ENCODE measurements around the gene SKAP2.
A peak's percentile ranks its signal among the peaks of the same experiment; 100 is the strongest.

SKAP2 gene

GRCh38 chr7:26879671-26880070, 15.3 kb upstream of the SKAP2 start:
- Histone ChIP-seq H3K27ac (ENCODE audit: low read length) (no peak overlapping the region), H3K4me3 (ENCODE audit: low read length) (no peak overlapping the region), H3K27me3 (ENCODE audit: control insufficient read depth, insufficient read depth, low read length) (no peaks in the 10 kb centered on the region), H3K9me3 (ENCODE audit: control insufficient read depth, insufficient read depth, low read length) (no peaks in the 10 kb centered on the region), H3K36me3 (ENCODE audit: control insufficient read depth, insufficient read depth, low read length) (no peaks in the 10 kb centered on the region), H3K4me1 (ENCODE audit: control insufficient read depth, insufficient read depth, low read length) (no peaks in the 10 kb centered on the region)
- no CpG with 5 or more reads among the region's 1 CpG for WGBS (ENCODE audit: insufficient coverage, insufficient read length)
- DNase-seq (ENCODE audit: low read depth, low spot score): no peak

DNA sequence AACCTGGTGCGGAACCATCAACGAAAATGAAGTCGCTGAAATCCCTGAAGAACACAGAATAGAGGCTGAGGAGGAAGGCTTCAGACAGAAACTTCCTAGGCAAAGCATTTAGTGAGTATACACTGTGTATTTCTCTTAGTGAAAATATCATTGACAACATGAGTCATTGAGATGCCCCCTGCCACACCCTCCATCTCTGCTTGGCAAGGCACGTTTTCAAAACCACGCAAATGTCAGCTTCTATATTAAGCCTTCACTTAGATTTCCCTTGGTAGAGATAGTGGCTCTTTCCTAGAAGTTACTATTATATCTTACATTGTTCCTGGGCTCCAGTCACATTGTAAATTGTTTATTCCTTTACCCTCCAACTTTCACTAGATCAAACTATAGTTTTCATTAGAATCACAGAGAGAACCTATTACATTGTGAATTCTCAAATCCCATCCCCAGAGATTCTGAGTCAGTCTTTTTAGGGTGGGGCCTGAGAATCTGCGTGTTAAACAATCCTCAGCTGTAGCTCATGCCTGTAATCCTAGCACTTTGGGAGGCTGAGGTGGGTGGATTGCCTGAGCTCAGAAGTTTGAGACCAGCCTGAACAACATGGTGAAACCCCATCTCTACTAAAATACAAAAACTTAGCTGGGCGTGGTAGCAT, 4.6 kb upstream of the SKAP2 start:
- no peaks in the 10 kb centered on the region for H3K36me3 ChIP-seq (ENCODE audit: control insufficient read depth, insufficient read depth, low read length)
- no peaks in the 10 kb centered on the region for H3K27me3 ChIP-seq (ENCODE audit: control insufficient read depth, insufficient read depth, low read length)
- no peak overlapping the region for H3K4me3 ChIP-seq (ENCODE audit: low read length)
- H3K9me3 ChIP-seq (ENCODE audit: control insufficient read depth, insufficient read depth, low read length): no peaks in the 10 kb centered on the region
- no peak overlapping the region for H3K27ac ChIP-seq (ENCODE audit: low read length)
- H3K4me1 ChIP-seq (ENCODE audit: control insufficient read depth, insufficient read depth, low read length): no peaks in the 10 kb centered on the region
- WGBS (ENCODE audit: insufficient coverage, insufficient read length): no CpG with 5 or more reads among the region's 7 CpGs
- DNase-seq (ENCODE audit: low read depth, low spot score): no peak

GRCh38 chr7:26865094-26865388, 651 bp upstream of the SKAP2 start:
- peak overlapping the region; percentile 55; the same call in 1 of the 2 replicates for H3K4me3 ChIP-seq (ENCODE audit: low read length)
- no peaks in the 10 kb centered on the region for H3K27me3 ChIP-seq (ENCODE audit: control insufficient read depth, insufficient read depth, low read length)
- no CpG with 5 or more reads among the region's 11 CpGs for WGBS (ENCODE audit: insufficient coverage, insufficient read length)
- no peaks in the 10 kb centered on the region for H3K9me3 ChIP-seq (ENCODE audit: control insufficient read depth, insufficient read depth, low read length)
- no peaks in the 10 kb centered on the region for H3K36me3 ChIP-seq (ENCODE audit: control insufficient read depth, insufficient read depth, low read length)
- H3K4me1 ChIP-seq (ENCODE audit: control insufficient read depth, insufficient read depth, low read length): no peaks in the 10 kb centered on the region
- no peak for DNase-seq (ENCODE audit: low read depth, low spot score)
- no peak overlapping the region for H3K27ac ChIP-seq (ENCODE audit: low read length)

DNA sequence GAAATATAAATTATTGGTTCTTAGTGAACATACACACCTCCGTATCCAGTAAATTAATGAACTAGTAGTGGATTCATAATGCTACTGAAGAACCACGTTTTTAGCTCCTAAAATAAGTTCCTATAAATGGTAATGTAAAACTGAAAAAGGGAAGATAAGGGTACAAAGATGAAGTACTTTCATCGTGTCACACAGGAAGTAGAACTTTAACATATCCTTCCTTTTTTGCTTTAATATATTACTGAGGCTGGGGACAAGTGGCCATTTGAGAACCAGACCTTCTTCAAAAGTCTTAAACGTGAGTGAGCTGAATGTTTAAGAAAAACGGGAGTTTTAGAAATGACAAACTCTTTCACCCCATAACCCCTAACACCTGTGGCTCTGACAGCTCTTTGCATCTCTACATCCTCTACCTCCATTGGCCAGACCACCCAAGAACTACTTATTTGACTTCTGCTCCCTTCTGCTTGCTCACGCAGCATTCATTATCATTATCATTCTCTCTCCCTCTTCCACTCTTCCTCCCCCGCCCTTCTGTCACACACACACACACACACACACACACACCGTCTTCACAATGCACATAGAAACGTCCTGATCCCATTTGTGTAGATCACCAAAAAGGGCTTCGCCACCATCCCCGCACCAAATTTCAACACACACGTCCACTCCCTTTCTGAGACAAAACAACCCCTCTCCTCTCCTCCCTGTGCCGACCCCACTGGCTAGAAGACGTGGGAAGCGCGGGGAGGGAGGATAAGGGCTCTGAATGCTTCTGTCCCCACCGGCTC, 677 bp downstream of the SKAP2 start:
- Histone ChIP-seq H3K27ac (ENCODE audit: low read length) (no peak overlapping the region), H3K36me3 (ENCODE audit: control insufficient read depth, insufficient read depth, low read length) (no peaks in the 10 kb centered on the region), H3K4me3 (ENCODE audit: low read length) (peak overlapping the region; percentile 67; the same call in 1 of the 2 replicates), H3K4me1 (ENCODE audit: control insufficient read depth, insufficient read depth, low read length) (no peaks in the 10 kb centered on the region; the same call in 1 of the 2 replicates), H3K9me3 (ENCODE audit: control insufficient read depth, insufficient read depth, low read length) (no peaks in the 10 kb centered on the region), H3K27me3 (ENCODE audit: control insufficient read depth, insufficient read depth, low read length) (no peaks in the 10 kb centered on the region)
- no CpG with 5 or more reads among the region's 17 CpGs for WGBS (ENCODE audit: insufficient coverage, insufficient read length)
- no peak for DNase-seq (ENCODE audit: low read depth, low spot score)

DNA sequence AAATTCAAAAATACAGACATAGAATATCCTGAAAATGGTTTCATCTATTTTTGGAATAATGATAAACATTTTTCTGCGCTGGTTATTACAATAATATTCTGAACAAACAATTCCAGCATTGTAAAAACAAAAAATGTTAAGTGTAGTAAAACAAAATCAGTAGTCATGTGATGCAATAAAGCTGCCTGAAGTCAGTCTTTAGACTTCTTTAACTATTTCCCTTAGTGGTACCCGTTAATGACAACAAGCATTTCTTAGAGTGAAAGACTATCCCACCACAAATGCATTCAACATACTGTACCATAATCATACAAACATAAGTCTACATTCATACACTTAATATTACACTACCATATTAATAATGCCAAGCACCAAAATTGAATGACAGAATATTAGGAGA, 1.6 kb downstream of the SKAP2 start:
- Histone ChIP-seq H3K36me3 (ENCODE audit: control insufficient read depth, insufficient read depth, low read length) (no peaks in the 10 kb centered on the region), H3K27me3 (ENCODE audit: control insufficient read depth, insufficient read depth, low read length) (no peaks in the 10 kb centered on the region; the same call in 1 of the 2 replicates), H3K4me3 (ENCODE audit: low read length) (no peak overlapping the region), H3K9me3 (ENCODE audit: control insufficient read depth, insufficient read depth, low read length) (no peaks in the 10 kb centered on the region), H3K4me1 (ENCODE audit: control insufficient read depth, insufficient read depth, low read length) (no peaks in the 10 kb centered on the region; the same call in 1 of the 2 replicates), H3K27ac (ENCODE audit: low read length) (no peak overlapping the region)
- no peak for DNase-seq (ENCODE audit: low read depth, low spot score)
- no CpG with 5 or more reads among the region's 2 CpGs for WGBS (ENCODE audit: insufficient coverage, insufficient read length)

DNA sequence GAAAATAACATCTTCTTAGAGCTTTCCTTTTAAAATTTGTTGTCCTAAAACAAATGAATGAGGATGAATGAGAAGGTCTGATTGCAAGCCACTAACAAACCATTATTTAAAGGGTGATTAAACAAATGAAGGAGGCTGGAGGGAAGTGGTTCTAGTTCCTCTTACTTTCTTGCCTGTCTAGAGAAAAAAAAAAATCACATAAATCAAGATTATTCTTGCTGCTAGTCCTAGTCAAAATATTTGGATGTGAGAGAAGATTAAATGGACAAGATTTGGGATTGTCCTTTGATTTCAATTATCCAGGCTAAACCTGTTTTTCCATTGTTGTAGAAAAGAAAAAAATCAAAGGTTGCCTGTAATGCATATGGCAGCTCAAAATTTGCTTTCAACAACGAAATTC, 3.3 kb downstream of the SKAP2 start:
- Histone ChIP-seq H3K4me3 (ENCODE audit: low read length) (no peak overlapping the region), H3K36me3 (ENCODE audit: control insufficient read depth, insufficient read depth, low read length) (no peaks in the 10 kb centered on the region)
- no peak for DNase-seq (ENCODE audit: low read depth, low spot score)

DNA sequence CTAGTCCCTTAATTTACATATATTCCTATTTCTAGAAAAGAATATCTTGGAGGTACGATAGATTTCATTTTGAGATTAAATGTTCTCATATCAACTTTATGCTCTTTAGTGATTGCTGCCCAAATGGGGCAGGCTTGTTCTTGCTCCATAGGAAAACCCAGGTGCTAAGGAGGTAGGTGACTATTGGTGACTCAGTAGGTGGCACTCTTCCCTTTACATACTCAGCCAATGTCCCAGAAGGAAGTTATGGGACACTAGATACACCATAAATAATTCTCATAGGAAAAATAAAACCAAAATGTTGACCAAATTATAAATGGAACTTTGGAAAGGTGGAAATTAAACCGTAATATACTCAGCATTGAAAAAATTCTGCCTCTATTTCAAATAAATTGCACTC, 4.0 kb downstream of the SKAP2 start:
- no CpG with 5 or more reads among the region's 2 CpGs for WGBS (ENCODE audit: insufficient coverage, insufficient read length)
- Histone ChIP-seq H3K4me1 (ENCODE audit: control insufficient read depth, insufficient read depth, low read length) (no peaks in the 10 kb centered on the region; the same call in 1 of the 2 replicates), H3K27ac (ENCODE audit: low read length) (no peak overlapping the region), H3K9me3 (ENCODE audit: control insufficient read depth, insufficient read depth, low read length) (no peaks in the 10 kb centered on the region), H3K36me3 (ENCODE audit: control insufficient read depth, insufficient read depth, low read length) (no peaks in the 10 kb centered on the region), H3K4me3 (ENCODE audit: low read length) (no peak overlapping the region), H3K27me3 (ENCODE audit: control insufficient read depth, insufficient read depth, low read length) (peaks cover 5% of the 10 kb centered on the region; the same call in 1 of the 2 replicates)
- DNase-seq (ENCODE audit: low read depth, low spot score): no peak

More for the DNA sequence above, 3.3 kb downstream of the SKAP2 start:
- H3K27ac ChIP-seq (ENCODE audit: low read length): no peak overlapping the region
- H3K4me1 ChIP-seq (ENCODE audit: control insufficient read depth, insufficient read depth, low read length): no peaks in the 10 kb centered on the region; the same call in 1 of the 2 replicates
- H3K9me3 ChIP-seq (ENCODE audit: control insufficient read depth, insufficient read depth, low read length): no peaks in the 10 kb centered on the region
- H3K27me3 ChIP-seq (ENCODE audit: control insufficient read depth, insufficient read depth, low read length): peaks cover 5% of the 10 kb centered on the region; the same call in 1 of the 2 replicates
- WGBS (ENCODE audit: insufficient coverage, insufficient read length): no CpG with 5 or more reads among the region's 1 CpG

GRCh38 chr7:26859720-26860119, 4.7 kb downstream of the SKAP2 start:
- H3K4me3 ChIP-seq (ENCODE audit: low read length): no peak overlapping the region
- H3K4me1 ChIP-seq (ENCODE audit: control insufficient read depth, insufficient read depth, low read length): no peaks in the 10 kb centered on the region; the same call in 1 of the 2 replicates
- no peaks in the 10 kb centered on the region for H3K9me3 ChIP-seq (ENCODE audit: control insufficient read depth, insufficient read depth, low read length)
- peaks cover 5% of the 10 kb centered on the region; the same call in 1 of the 2 replicates for H3K27me3 ChIP-seq (ENCODE audit: control insufficient read depth, insufficient read depth, low read length)
- no peak overlapping the region for H3K27ac ChIP-seq (ENCODE audit: low read length)
- H3K36me3 ChIP-seq (ENCODE audit: control insufficient read depth, insufficient read depth, low read length): no peaks in the 10 kb centered on the region
- DNase-seq (ENCODE audit: low read depth, low spot score): no peak

DNA sequence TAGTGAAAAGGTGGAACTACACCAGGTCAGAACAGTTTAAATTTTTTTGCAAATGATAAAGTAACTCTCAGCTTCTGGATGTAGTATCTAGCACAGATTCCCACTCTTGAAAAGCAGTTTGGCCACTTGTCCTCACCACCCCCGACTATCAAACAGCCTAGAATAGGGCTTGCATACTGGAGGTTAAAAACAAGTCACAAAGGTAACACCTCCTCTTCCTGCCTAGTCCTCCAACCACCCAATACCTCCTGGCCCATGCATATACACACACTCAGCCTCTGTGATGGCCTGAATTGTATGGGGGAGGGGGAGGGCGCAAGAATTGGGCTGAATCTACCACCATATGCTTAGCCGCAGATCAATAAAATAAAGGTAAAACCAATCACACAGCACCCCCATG, 5.7 kb downstream of the SKAP2 start:
- H3K36me3 ChIP-seq (ENCODE audit: control insufficient read depth, insufficient read depth, low read length): no peaks in the 10 kb centered on the region
- WGBS (ENCODE audit: insufficient coverage, insufficient read length): no CpG with 5 or more reads among the region's 3 CpGs
- no peak overlapping the region for H3K4me3 ChIP-seq (ENCODE audit: low read length)
- peaks cover 5% of the 10 kb centered on the region; the same call in 1 of the 2 replicates for H3K27me3 ChIP-seq (ENCODE audit: control insufficient read depth, insufficient read depth, low read length)
- H3K27ac ChIP-seq (ENCODE audit: low read length): no peak overlapping the region
- no peak for DNase-seq (ENCODE audit: low read depth, low spot score)
- H3K4me1 ChIP-seq (ENCODE audit: control insufficient read depth, insufficient read depth, low read length): no peaks in the 10 kb centered on the region; the same call in 1 of the 2 replicates
- H3K9me3 ChIP-seq (ENCODE audit: control insufficient read depth, insufficient read depth, low read length): no peaks in the 10 kb centered on the region

DNA sequence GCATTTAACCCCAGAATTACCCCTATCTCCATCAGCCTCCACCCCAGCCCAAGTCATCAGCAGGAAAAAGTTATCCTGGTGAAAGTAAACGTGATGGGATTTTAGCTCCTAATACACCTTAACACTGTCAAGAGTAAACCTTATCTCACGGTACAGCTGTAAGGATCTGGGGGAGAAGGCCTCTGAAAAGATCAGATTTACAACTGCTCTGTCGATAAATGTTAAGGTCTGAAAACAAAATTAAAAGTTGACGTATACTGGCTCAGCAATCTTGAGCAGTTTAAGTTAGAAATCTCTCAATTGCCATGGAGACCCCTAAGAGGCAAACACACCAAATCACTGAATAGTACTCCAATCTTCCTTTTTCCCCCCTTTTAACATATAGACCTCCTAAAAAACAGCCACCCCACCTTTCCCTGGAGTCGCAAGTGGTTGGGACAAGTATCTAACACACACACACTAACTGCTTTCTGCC, 6.1 kb downstream of the SKAP2 start:
- Histone ChIP-seq H3K27ac (ENCODE audit: low read length) (no peak overlapping the region), H3K4me3 (ENCODE audit: low read length) (no peak overlapping the region), H3K36me3 (ENCODE audit: control insufficient read depth, insufficient read depth, low read length) (no peaks in the 10 kb centered on the region), H3K9me3 (ENCODE audit: control insufficient read depth, insufficient read depth, low read length) (no peaks in the 10 kb centered on the region), H3K4me1 (ENCODE audit: control insufficient read depth, insufficient read depth, low read length) (no peaks in the 10 kb centered on the region; the same call in 1 of the 2 replicates), H3K27me3 (ENCODE audit: control insufficient read depth, insufficient read depth, low read length) (peaks cover 5% of the 10 kb centered on the region; the same call in 1 of the 2 replicates)
- DNase-seq (ENCODE audit: low read depth, low spot score): no peak
- no CpG with 5 or more reads among the region's 5 CpGs for WGBS (ENCODE audit: insufficient coverage, insufficient read length)
